Epithelial cell of proximal tubule (primary cell): ENCODE measurements around the gene PLCD1. TPM values are rescaled to one million over a fixed set of nuclear protein-coding genes. Genes with fewer than 3 reads are reported as not detected.

Experiments
- DNase-seq: peaks from one replicate; pipeline ENCODE4 v3.0.0-alpha.2; 2011; ENCODE audit warnings: low read depth
- H3K4me3 ChIP-seq: 2 replicates; pipeline ENCODE4 v1.5.1; 2011; ENCODE audit warnings: low read depth, mild to moderate bottlenecking, low read length
- CTCF ChIP-seq: conservative IDR thresholded peaks from 2 replicates; pipeline ENCODE4 v1.5.1; 2012; ENCODE audit warnings: low read depth, mild to moderate bottlenecking, low read length
- total RNA-seq: library from RNA; depleted of rRNA; stranded (reverse); fragments of >200 nt; gene quantifications from 2 replicates; pipeline ENCODE4 v1.2.3, GENCODE V29; 2015

Gene PLCD1
- total RNA-seq, 1 donor from 2014 or later = 11.2 TPM

GRCh38 chr3:38011111-38011510 lies 18.3 kb downstream of the PLCD1 start:
- TF ChIP-seq CTCF = no peak
- no peak overlapping the region for H3K4me3 ChIP-seq
- no peak for DNase-seq

- TF ChIP-seq CTCF = no peak
- H3K4me3 ChIP-seq = no peak overlapping the region
- DNase-seq = no peak
Observed at GRCh38 chr3:38009807-38010591, 19.4 kb downstream of the PLCD1 start.

- no peak for TF ChIP-seq CTCF
- H3K4me3 ChIP-seq = no peak overlapping the region
- no peak for DNase-seq
Observed at GRCh38 chr3:38008971-38009580, 20.4 kb downstream of the PLCD1 start.

GRCh38 chr3:38008191-38008701 lies 21.2 kb downstream of the PLCD1 start:
- no peak for DNase-seq
- H3K4me3 ChIP-seq = no peak overlapping the region
- TF ChIP-seq CTCF = no peak

GRCh38 chr3:38007754-38008090 lies 21.7 kb downstream of the PLCD1 start:
- no peak for TF ChIP-seq CTCF

GRCh38 chr3:38006445-38006995 lies 22.9 kb downstream of the PLCD1 start:
- no peak overlapping the region for H3K4me3 ChIP-seq
- TF ChIP-seq CTCF = no peak
- DNase-seq = no peak

More at GRCh38 chr3:38007754-38008090, 21.7 kb downstream of the PLCD1 start:
- DNase-seq = no peak
- no peak overlapping the region for H3K4me3 ChIP-seq

- no peak for DNase-seq
- H3K4me3 ChIP-seq = no peak overlapping the region
- no peak for TF ChIP-seq CTCF
Observed at GRCh38 chr3:38006031-38006430, 23.4 kb downstream of the PLCD1 start.
